Measurements from ENCODE around the gene ANAPC13. TPM values are rescaled to one million over a fixed set of nuclear protein-coding genes. Genes with fewer than 3 reads are reported as not detected.

Gene ANAPC13
- polyA plus RNA-seq, 1 of the 3 experiments (the other 2 are of a cell fraction): 63.5 TPM

DNA sequence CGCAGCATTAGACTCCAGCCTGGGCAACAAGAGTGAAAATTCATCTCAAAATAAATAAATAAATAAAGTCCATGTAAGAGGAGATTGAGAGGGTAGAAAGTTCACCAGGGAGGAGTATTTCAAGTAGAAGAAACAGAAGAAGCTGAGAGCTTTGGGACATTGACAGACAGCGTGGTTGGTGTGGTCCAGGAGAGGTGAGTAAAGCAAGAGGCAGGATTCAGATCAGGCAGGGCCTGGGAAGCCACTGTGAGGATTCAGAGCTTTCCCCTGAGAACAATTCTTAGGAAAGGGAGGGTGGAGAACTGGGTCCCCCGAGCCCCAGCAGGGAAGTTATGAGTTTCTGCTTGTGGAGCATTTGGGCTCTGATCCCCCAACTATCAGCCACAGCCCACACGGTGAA, 57.4 kb downstream of the ANAPC13 start:
- H3K27me3 ChIP-seq (ENCODE audit: insufficient read depth): no peaks in the 10 kb centered on the region
- H3K4me3 ChIP-seq (ENCODE audit: low read depth in 2 of 2, low read length in 1 of 2): no peak overlapping the region
- CTCF ChIA-PET: interaction anchor here (1.2 kb wide), 1 partner anchor 12 kb away, joined by 3 read pairs; no protein-coding TSS in a partner anchor
- H3K27ac ChIP-seq (ENCODE audit: low read depth in 2 of 2, low read length in 1 of 2): peak overlapping the region in 1 of 2 experiments; percentile 92; a peak in 2 of 4 replicates
- no peak overlapping the region for H2AFZ ChIP-seq (ENCODE audit: low read depth)
- H3K9ac ChIP-seq: peak overlapping the region; percentile 60; the same call in 1 of the 2 replicates
- no peaks in the 10 kb centered on the region for H3K79me2 ChIP-seq (ENCODE audit: insufficient read depth)
- TF ChIP-seq, protein P1, sequence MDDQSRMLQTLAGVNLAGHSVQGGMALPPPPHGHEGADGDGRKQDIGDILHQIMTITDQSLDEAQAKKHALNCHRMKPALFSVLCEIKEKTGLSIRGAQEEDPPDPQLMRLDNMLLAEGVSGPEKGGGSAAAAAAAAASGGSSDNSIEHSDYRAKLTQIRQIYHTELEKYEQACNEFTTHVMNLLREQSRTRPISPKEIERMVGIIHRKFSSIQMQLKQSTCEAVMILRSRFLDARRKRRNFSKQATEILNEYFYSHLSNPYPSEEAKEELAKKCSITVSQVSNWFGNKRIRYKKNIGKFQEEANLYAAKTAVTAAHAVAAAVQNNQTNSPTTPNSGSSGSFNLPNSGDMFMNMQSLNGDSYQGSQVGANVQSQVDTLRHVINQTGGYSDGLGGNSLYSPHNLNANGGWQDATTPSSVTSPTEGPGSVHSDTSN (IDR thresholded peaks at IDR 0.05): no peak
- TF ChIP-seq, protein P2, sequence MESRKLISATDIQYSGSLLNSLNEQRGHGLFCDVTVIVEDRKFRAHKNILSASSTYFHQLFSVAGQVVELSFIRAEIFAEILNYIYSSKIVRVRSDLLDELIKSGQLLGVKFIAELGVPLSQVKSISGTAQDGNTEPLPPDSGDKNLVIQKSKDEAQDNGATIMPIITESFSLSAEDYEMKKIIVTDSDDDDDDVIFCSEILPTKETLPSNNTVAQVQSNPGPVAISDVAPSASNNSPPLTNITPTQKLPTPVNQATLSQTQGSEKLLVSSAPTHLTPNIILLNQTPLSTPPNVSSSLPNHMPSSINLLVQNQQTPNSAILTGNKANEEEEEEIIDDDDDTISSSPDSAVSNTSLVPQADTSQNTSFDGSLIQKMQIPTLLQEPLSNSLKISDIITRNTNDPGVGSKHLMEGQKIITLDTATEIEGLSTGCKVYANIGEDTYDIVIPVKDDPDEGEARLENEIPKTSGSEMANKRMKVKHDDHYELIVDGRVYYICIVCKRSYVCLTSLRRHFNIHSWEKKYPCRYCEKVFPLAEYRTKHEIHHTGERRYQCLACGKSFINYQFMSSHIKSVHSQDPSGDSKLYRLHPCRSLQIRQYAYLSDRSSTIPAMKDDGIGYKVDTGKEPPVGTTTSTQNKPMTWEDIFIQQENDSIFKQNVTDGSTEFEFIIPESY (IDR thresholded peaks at IDR 0.05; ENCODE audit: borderline replicate concordance, low read depth): no peak
- TF ChIP-seq RCOR1 (IDR thresholded peaks at IDR 0.05; ENCODE audit: low read length): no peak
- TF ChIP-seq, protein P3, sequence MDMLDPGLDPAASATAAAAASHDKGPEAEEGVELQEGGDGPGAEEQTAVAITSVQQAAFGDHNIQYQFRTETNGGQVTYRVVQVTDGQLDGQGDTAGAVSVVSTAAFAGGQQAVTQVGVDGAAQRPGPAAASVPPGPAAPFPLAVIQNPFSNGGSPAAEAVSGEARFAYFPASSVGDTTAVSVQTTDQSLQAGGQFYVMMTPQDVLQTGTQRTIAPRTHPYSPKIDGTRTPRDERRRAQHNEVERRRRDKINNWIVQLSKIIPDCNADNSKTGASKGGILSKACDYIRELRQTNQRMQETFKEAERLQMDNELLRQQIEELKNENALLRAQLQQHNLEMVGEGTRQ (IDR thresholded peaks at IDR 0.05; ENCODE audit: borderline replicate concordance, low read depth, low read length): no peak
- no peak for TF ChIP-seq EP300 (IDR thresholded peaks at IDR 0.05; ENCODE audit: borderline replicate concordance in 1 of 2, low read depth in 1 of 2, low read length in 1 of 2)
- no peak for TF ChIP-seq MXI1 (IDR thresholded peaks at IDR 0.05; ENCODE audit: low read depth, low read length)
- TF ChIP-seq RXRA (IDR thresholded peaks at IDR 0.05; ENCODE audit: borderline replicate concordance, low read depth): no peak
- TF ChIP-seq SMC3 (IDR thresholded peaks at IDR 0.05; ENCODE audit: low read depth, low read length): no peak
- TF ChIP-seq TEAD4 (IDR thresholded peaks at IDR 0.05; ENCODE audit: borderline replicate concordance, insufficient read depth): no peak
- H4K20me1 ChIP-seq (ENCODE audit: insufficient read depth): no peaks in the 10 kb centered on the region
- H3K36me3 ChIP-seq (replicated peaks in 1 of 2; ENCODE audit: control insufficient read depth in 1 of 2, insufficient read depth in 2 of 2, low read length in 1 of 2): no peaks in the 10 kb centered on the region
- H3K9me2 ChIP-seq: no peaks in the 10 kb centered on the region
- H3K4me2 ChIP-seq: peak overlapping the region; percentile 40
- DNase-seq: no peak
- POLR2A ChIA-PET: no interaction called here
- peaks cover 3 to 15% of the 10 kb centered on the region in 2 experiments; a peak in 3 of 4 replicates for H3K4me1 ChIP-seq (ENCODE audit: control insufficient read depth in 1 of 2, insufficient read depth in 2 of 2, low read depth in 1 of 2, low read length in 1 of 2)
- peaks cover 7% of the 10 kb centered on the region for H3F3A ChIP-seq (replicated peaks; ENCODE audit: insufficient read depth)
- 84% methylated on average over 3 of the region's 4 CpGs for WGBS (ENCODE audit: low lambda C conversion rate)
- H3K9me3 ChIP-seq: no peaks in the 10 kb centered on the region

Other genes with a start within 250 kb of the ANAPC13 start
- 25.9 and 36.2 TPM in 2 replicates for gene RYK, start 235.1 kb downstream of the ANAPC13 start, polyA plus RNA-seq (2012; rRNA removed)
- 163 and 185 TPM in 2 replicates for gene AMOTL2, start 111.5 kb downstream of the ANAPC13 start, polyA plus RNA-seq (2012; rRNA removed)
- 6.0 and 6.3 TPM in 2 replicates for gene CEP63, start 72 bp upstream of the ANAPC13 start, polyA plus RNA-seq (2012; rRNA removed)
- 1.9 and 2.4 TPM in 2 replicates for gene KY, start 165.0 kb upstream of the ANAPC13 start, polyA plus RNA-seq (2012; rRNA removed)